Measurements from ENCODE around the gene ZBTB45. TPM values are rescaled to one million over a fixed set of nuclear protein-coding genes. Genes with fewer than 3 reads are reported as not detected.
"Not testable (repeated sequence)": the region's sequence is repeated elsewhere in the genome, so short reads cannot be mapped to it uniquely, and the experiment has no call there.

Gene ZBTB45
- total and polyA plus RNA-seq, 2 donors from 2014 or later: 7.7 to 16.9 TPM

GRCh38 chr19:58491393-58491792 is 28.2 kb downstream of the ZBTB45 start:
- Histone ChIP-seq H3K36me3 (ENCODE audit: control insufficient read depth in 2 of 3, insufficient read depth in 3 of 3, low read length in 3 of 3) (no peaks in the 10 kb centered on the region), H3K9ac (ENCODE audit: low read length in 3 of 3) (no peak overlapping the region), H3K4me1 (ENCODE audit: control insufficient read depth in 2 of 3, insufficient read depth in 2 of 3, low read depth in 1 of 3, low read length in 3 of 3) (no peaks in the 10 kb centered on the region), H3K4me3 (ENCODE audit: low read length in 3 of 3) (no peak overlapping the region), H3K27me3 (ENCODE audit: control insufficient read depth, insufficient read depth, low read length) (no peaks in the 10 kb centered on the region), H3K27ac (ENCODE audit: low read depth in 2 of 2, low read length in 2 of 2) (no peak overlapping the region), H3K9me3 (ENCODE audit: control insufficient read depth in 2 of 3, insufficient read depth in 1 of 3, low read length in 3 of 3) (no peaks in the 10 kb centered on the region)
- no peak for DNase-seq
- intact Hi-C loops (cut with DNase I): no loop called here
- TF ChIP-seq CTCF (IDR thresholded peaks at IDR 0.05; ENCODE audit: borderline replicate concordance, extremely low read depth, insufficient read depth): no peak
- FAIRE-seq: no peak

DNA sequence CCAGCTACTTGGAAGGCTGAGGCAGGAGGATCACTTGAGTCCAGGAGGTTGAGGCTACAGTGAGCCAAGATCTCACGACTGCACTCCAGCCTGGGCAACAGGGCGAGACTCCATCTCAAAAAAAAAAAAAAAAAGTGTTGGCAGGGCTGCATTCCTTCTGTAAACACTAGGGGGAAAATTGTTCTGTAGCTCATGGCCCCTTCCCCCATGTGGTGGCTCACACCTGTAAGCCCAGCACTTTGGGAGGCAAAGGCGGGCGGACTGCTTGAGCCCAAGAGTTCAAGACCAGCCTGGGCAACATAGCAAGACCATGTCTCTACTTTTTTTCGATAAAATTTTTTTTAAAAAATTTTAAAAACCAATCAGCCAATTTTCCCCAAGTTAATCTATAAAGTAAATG is 35.3 kb downstream of the ZBTB45 start:
- H3K27ac ChIP-seq (ENCODE audit: low read depth in 2 of 2, low read length in 2 of 2); H3K4me3 ChIP-seq (ENCODE audit: low read length in 3 of 3); H3K4me1 ChIP-seq (ENCODE audit: control insufficient read depth in 2 of 3, insufficient read depth in 2 of 3, low read depth in 1 of 3, low read length in 3 of 3); H3K27me3 ChIP-seq (ENCODE audit: control insufficient read depth, insufficient read depth, low read length); DNase-seq; intact Hi-C loops (cut with DNase I); H3K9ac ChIP-seq (ENCODE audit: low read length in 3 of 3); H3K36me3 ChIP-seq (ENCODE audit: control insufficient read depth in 2 of 3, insufficient read depth in 3 of 3, low read length in 3 of 3); H3K9me3 ChIP-seq (ENCODE audit: control insufficient read depth in 2 of 3, insufficient read depth in 1 of 3, low read length in 3 of 3); FAIRE-seq: not testable (repeated sequence)

DNA sequence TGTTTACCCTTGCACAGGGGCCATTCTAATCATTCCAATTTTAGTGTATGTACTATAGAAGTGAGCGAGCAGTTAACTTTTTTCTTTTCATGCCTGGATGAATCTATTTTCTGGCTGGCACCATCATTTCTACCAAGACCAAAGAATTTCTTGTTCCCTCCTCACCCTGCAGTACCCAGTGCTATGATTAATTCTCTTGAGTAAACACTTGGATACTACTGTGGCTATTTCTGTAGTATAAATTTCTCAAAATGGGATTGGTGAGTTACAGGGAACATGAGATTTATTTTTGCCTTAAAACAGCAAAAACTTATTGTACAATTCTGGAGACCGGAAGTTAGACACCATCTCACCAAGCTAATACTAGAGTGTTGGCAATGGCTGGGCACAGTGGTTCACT is 35.8 kb downstream of the ZBTB45 start:
- no peaks in the 10 kb centered on the region for H3K36me3 ChIP-seq (ENCODE audit: control insufficient read depth in 2 of 3, insufficient read depth in 3 of 3, low read length in 3 of 3)
- no peak overlapping the region for H3K9ac ChIP-seq (ENCODE audit: low read length in 3 of 3)
- intact Hi-C loops (cut with DNase I): no loop called here
- H3K4me1 ChIP-seq (ENCODE audit: control insufficient read depth in 2 of 3, insufficient read depth in 2 of 3, low read depth in 1 of 3, low read length in 3 of 3): no peaks in the 10 kb centered on the region
- H3K4me3 ChIP-seq (ENCODE audit: low read length in 3 of 3): no peak overlapping the region
- no peak overlapping the region for H3K27ac ChIP-seq (ENCODE audit: low read depth in 2 of 2, low read length in 2 of 2)
- H3K9me3 ChIP-seq (ENCODE audit: control insufficient read depth in 2 of 3, insufficient read depth in 1 of 3, low read length in 3 of 3): no peaks in the 10 kb centered on the region
- FAIRE-seq: no peak
- H3K27me3 ChIP-seq (ENCODE audit: control insufficient read depth, insufficient read depth, low read length): no peaks in the 10 kb centered on the region
- DNase-seq: no peak
- TF ChIP-seq CTCF (IDR thresholded peaks at IDR 0.05; ENCODE audit: borderline replicate concordance, extremely low read depth, insufficient read depth): no peak

DNA sequence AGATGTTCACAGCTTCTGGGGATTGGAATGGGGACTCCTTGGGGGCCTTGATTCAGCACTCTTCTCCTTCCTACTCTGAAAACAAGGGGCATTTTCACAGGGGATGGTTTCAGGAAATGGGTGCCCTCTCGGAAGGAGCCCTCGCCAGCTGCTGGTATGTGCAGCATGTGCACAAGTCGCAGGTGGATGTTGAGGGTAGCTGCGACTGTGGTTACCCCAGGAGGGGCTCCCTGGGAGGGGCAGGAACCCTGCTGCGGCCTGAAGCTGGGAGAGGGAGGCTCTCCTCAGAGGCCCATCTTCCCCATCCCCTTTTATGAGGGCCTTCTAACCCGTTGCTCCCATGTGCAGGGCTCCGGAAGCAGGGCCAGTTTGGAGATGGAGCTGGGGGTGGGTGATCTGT is 37.2 kb downstream of the ZBTB45 start:
- no peaks in the 10 kb centered on the region for H3K9me3 ChIP-seq (ENCODE audit: control insufficient read depth in 2 of 3, insufficient read depth in 1 of 3, low read length in 3 of 3)
- TF ChIP-seq CTCF (IDR thresholded peaks at IDR 0.05; ENCODE audit: borderline replicate concordance, extremely low read depth, insufficient read depth): no peak
- intact Hi-C loops (cut with DNase I): no loop called here
- no peaks in the 10 kb centered on the region for H3K4me1 ChIP-seq (ENCODE audit: control insufficient read depth in 2 of 3, insufficient read depth in 2 of 3, low read depth in 1 of 3, low read length in 3 of 3)
- H3K4me3 ChIP-seq (ENCODE audit: low read length in 3 of 3): no peak overlapping the region
- DNase-seq: peak in 1 of 5 donors; percentile 35
- no peaks in the 10 kb centered on the region for H3K27me3 ChIP-seq (ENCODE audit: control insufficient read depth, insufficient read depth, low read length)
- peaks cover 0 to 3% (median 2%) of the 10 kb centered on the region in 3 donors for H3K36me3 ChIP-seq (ENCODE audit: control insufficient read depth in 2 of 3, insufficient read depth in 3 of 3, low read length in 3 of 3)
- no peak for FAIRE-seq
- no peak overlapping the region for H3K27ac ChIP-seq (ENCODE audit: low read depth in 2 of 2, low read length in 2 of 2)
- H3K9ac ChIP-seq (ENCODE audit: low read length in 3 of 3): no peak overlapping the region
